GM18505 (cell line): Measurements from ENCODE around the gene TMEM115.

Experiments
- ATAC-seq: cut with Tn5 transposase; IDR thresholded peaks from one replicate; pipeline ENCODE4 v1.9.1; 2021; ENCODE audit not compliant: unreplicated experiment
- POLR2A ChIP-seq: IDR thresholded peaks from 4 replicates; pipeline ENCODE4 v1.6.1; 2011; ENCODE audit warnings: borderline replicate concordance; ENCODE audit not compliant: insufficient read depth, insufficient read length; ENCODE audit errors: extremely low read depth

TMEM115 gene

DNA sequence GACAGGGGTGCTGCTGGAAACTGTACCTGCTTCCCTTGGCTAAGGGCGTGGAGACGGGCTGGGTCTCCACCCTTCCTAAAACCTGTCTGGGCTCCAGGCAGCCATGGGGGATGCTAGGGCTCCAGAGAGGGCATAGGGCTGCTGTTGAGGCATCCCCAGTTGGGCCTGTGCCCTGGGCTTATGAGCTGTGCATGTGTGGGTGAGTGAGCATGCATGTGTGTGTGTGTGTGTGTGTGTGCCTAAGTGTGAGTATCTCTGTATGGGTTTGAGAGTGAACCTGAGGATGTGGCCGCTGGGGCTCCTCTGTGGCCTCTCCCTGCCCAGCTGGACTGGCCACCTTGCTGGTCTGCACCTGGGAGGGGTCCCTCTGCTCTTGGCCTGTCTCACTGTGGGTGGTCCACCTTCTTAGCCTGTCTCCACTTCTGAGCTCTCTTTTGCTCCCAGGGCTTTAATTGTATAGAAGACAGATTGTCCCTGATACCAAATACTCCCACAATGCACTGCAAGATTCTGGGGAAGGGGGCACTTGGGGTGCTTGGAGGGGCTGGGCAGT lies 11.9 kb upstream of the TMEM115 start:
- ATAC-seq: no peak
- TF ChIP-seq POLR2A: no peak

DNA sequence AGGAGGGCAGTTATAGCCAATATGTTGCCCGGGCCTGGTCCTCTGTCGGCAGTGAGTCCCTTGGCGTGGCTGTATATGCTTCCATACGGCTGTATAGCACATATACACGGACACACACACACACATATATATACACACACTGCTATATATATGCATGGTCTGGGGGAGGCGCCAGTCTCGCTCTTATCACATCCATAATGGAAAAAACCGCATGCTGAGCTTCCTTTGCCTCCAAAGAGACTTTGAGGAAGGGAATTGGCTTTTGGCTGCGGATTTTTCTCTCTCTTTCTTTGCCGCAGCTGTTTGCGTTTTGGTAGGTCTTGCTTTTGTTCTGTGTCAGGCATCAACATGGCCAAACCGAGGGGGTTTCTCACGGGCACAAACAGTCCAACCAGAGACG lies 11.3 kb upstream of the TMEM115 start:
- ATAC-seq: no peak
- no peak for TF ChIP-seq POLR2A

- no peak for ATAC-seq
- TF ChIP-seq POLR2A: no peak
These were observed 9.8 kb upstream of the TMEM115 start for GRCh38 chr3:50369012-50369670.

GRCh38 chr3:50365842-50366220 lies 6.5 kb upstream of the TMEM115 start:
- TF ChIP-seq POLR2A: no peak
- no peak for ATAC-seq

DNA sequence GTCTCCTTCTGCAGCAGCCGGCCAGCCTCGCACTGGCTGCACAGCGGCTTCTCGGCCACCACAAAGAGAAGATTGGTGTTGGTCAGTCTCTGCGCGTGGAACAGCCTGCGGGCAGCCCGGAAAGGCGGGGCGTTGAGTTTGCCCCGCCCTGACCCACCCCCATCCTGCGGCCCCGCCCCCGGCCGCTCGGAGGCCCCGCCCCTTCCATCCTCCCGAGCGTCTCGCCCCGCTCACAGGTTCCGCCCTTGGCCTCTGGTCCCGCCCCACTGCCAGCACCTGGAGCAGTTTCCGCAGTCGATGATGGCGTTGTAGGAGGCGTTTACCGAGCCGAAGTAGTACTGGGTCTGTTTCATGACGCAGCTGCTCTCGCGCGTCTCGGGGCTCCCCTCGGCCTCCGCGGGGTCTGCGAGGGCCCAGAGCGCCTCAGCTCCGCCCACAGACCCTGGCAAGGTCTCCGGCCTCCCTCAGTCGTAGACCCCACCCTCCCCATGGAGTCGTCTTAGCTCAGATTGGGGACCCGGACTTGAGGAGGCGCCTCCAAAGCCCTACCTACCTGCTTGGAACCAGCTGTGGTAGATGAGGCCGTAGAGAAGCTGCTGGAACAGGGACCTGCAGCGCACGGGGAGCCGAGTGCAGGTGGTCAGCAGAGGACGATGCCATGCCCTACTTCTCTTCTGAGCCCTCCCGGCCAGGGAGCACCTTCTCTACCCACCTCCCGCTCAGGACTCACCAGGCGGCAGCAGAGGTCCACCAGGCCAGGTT lies 5.9 kb upstream of the TMEM115 start:
- peak; percentile 31 for TF ChIP-seq POLR2A
- ATAC-seq: peak; percentile 84

DNA sequence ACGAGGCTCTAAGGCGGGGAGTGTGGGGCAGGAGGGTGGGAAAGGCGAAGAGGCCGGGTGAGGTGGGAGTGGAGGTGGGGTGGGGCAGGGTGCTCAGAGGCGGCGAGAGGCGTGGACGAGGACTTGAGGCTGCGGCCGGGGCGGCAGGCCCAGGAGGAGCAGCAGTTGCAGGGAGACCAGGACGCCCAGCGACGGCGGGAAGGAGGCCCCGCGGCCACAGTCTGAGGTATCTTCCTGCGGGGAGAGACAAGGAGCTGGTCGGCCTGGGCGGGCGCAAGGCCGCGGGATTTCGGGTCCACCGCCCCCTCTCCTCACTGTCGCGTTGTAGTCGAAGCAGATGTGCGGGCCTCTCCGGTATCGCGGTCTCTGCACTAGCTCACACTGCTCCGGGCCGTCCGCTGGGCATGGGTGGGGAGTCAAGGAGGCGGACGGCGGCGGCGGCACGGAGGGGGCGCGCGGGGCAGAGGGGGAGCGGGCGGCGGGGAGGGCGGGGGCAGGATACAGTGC lies 5.3 kb upstream of the TMEM115 start:
- TF ChIP-seq POLR2A: no peak
- no peak for ATAC-seq

DNA sequence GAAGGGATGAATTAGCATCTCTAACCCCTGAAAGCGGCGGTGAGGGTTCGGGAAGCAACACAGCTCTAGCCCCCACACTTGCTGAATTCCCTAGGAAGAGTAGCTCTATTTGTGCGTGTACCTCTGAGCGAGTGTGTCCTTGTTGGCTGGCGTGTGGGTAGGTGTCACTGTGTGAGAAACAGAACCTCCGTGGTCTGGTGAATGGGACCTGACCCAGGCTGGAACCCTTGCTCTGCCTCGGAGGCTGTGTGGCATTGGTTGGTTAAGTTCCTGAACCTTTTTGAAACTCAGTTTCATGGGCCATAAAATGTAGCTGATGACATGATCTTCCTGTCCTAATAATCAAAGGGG lies 414 bp upstream of the TMEM115 start:
- peak; percentile 9 for ATAC-seq
- TF ChIP-seq POLR2A: no peak

DNA sequence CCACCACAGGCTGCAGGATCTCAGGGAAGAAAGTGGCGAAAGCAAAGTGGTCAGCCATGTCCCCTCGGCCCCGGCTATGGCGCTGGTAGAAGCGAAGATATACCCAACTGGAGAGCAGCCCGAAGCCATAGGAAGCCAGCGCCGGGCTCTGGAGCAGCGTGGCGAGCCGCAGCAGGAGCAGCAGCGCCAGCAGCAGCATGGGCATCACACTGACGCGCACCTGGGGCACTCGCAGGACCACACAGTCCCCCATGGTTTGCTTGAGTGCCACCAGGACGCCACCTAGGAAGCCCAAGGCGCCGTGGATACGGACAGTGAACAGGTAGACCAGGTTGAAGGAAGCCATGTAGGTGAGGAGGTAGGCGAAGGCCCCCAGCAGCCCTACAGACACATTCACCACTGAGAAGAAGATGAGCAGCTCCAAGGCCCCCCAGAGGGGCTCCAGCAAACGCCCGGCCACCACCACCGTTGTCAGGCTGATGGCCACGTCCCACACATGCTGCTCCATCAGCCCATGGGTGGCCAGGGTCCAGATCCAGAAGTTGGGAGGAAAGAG lies 888 bp downstream of the TMEM115 start:
- no peak for ATAC-seq
- TF ChIP-seq POLR2A: no peak

DNA sequence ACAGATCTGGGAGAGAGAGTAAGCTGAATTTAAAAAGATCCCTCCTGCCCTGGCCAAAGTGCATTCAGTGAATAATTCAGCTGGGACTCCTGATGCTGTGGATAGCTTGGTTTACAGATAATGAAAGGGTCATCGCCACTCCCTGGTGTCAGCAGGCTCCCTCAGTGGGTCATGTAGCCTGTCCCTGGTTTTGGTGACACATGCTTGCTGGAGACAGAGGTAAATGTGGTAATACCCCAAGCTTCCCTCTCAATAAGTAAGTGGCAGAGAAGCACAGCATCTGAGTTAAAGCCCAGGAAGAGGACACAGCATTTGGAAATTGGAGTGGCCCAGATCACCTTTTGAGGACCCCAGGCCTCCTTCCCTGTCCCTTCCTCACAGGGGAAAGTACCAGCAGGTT lies 1.8 kb downstream of the TMEM115 start:
- TF ChIP-seq POLR2A: no peak
- ATAC-seq: no peak

DNA sequence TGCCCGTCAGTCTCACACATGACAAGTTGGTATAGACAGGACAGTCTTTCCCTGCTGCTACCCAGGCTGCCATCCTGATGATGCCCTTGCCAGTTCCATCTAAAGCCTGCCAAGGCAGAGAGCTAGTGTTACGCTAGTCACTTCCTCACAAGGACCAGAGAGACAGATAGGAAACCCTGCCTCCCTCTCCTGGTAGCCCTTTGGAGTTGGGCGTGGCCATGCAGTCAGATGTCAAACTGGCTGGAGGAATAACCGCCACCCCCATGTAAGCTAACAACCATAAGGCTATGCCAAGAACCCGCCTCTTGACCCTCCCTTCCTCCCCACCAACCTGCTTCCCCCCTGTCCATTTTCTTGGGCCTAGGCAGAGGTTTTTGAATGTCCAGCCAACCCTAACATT lies 2.8 kb downstream of the TMEM115 start:
- no peak for ATAC-seq
- no peak for TF ChIP-seq POLR2A

DNA sequence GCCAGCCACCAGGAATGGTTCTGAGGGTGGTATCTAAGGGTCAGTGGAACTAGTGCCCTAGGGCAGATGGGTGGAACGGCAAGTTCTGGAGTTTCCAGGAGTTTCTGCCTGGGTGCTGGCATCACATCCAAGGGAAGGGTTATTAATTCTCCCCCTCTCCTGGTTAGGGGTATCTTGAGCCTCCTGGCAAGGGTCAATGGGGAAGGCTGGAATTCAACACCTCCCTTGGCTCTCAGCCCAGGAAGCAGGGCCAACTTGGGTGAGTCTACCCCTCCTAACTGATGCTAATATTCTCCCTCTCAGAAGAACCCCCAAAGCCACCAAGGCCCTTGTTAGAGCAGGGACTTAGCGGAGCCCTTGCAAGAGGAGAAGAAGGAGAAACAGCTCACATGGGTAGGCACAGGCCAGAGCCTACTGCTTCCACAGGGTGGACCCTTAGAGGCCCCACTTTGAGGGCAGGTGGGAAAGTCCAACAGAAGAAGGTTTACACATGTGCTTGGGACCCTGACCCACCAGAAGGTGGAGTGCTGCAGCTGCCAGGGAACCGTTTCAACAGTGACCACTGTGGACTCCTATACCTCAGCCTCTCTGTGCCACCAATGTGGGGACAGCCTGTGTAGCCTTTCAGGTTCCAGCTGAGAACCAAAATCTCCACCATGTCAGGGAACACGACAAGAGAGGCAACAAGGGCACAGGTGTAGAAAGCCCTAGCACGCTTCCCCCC lies 3.3 kb downstream of the TMEM115 start:
- ATAC-seq: no peak
- no peak for TF ChIP-seq POLR2A

GRCh38 chr3:50354850-50355249 lies 4.5 kb downstream of the TMEM115 start:
- no peak for ATAC-seq
- TF ChIP-seq POLR2A: no peak

DNA sequence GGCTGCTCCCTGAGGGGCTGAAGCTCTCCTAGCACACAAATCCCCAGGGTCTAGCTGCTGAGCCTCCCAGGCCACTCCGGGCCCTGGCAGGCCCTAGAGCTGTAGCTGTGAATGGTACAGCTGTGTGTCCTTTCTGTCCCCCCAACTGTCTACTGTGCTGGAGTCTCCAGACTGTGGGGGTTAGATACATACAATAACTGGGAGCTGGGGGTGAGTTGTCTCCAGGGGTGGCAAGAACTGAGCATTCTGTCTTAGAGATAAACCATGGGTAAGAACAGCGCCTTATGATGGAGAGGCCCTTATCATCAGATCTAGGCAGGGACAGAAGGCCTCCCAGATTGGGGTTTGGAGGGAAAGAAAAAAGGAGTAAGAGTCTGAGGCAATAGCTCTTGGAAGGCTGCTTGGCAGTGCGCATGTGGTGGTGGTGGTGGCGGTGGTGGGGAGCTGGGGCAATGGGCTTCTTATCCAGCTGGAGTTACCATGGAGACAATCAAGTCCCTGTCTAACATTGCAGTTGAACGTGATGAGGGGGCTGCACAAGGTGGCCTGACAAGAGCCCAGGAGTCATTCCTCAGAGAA lies 5.0 kb downstream of the TMEM115 start:
- no peak for ATAC-seq
- TF ChIP-seq POLR2A: no peak
